NCI-H2196 treated with DMSO at 0.1 percent for 48 hours (cell line): ENCODE data around the gene HOXA13.

Experiments used
- DNase-seq: peaks from one replicate; lab custom pipeline; 2025; ENCODE audit not compliant: unreplicated experiment; lab: John Stamatoyannopoulos, UW

The HOXA13 gene

GRCh38 chr7:27182861-27183681 is 16.8 kb downstream of the HOXA13 start:
- DNase-seq: no peak

GRCh38 chr7:27182285-27182841 is 17.5 kb downstream of the HOXA13 start:
- no peak for DNase-seq

- DNase-seq: no peak
Measured at GRCh38 chr7:27181795-27182275, 18.1 kb downstream of the HOXA13 start.

GRCh38 chr7:27180431-27181420 is 19.2 kb downstream of the HOXA13 start:
- DNase-seq: no peak

GRCh38 chr7:27179503-27180430 is 20.1 kb downstream of the HOXA13 start:
- DNase-seq: no peak

- no peak for DNase-seq
Measured at GRCh38 chr7:27179030-27179429, 20.9 kb downstream of the HOXA13 start.

- DNase-seq: no peak
Measured at GRCh38 chr7:27178366-27178765, 21.5 kb downstream of the HOXA13 start.

GRCh38 chr7:27177795-27178320 is 22.0 kb downstream of the HOXA13 start:
- no peak for DNase-seq

GRCh38 chr7:27176962-27177794 is 22.7 kb downstream of the HOXA13 start:
- DNase-seq: no peak

GRCh38 chr7:27176524-27176845 is 23.4 kb downstream of the HOXA13 start:
- no peak for DNase-seq

- DNase-seq: no peak
Measured at GRCh38 chr7:27175626-27176523, 24.0 kb downstream of the HOXA13 start.

GRCh38 chr7:27174874-27175625 is 24.8 kb downstream of the HOXA13 start:
- no peak for DNase-seq

- DNase-seq: no peak
Measured at GRCh38 chr7:27173956-27174873, 25.7 kb downstream of the HOXA13 start, which contains the start of gene HOXA10. TSS of gene HOXA10 (minus strand) at chr7:27174320. CDS start at chr7:27174306, 14 bp downstream.

- peak; percentile 23 for DNase-seq
Measured at GRCh38 chr7:27173511-27173955, 26.4 kb downstream of the HOXA13 start.

- no peak for DNase-seq
Measured at GRCh38 chr7:27172823-27173510, 26.9 kb downstream of the HOXA13 start.

- no peak for DNase-seq
Measured at GRCh38 chr7:27172315-27172774, 27.5 kb downstream of the HOXA13 start.
